Measurements from ENCODE around the gene WDR90. TPM values are rescaled to one million over a fixed set of nuclear protein-coding genes. Genes with fewer than 3 reads are reported as not detected.

Gene WDR90
- total and polyA plus RNA-seq, 2 of the 13 experiments (the other 11 are each of a cell fraction or from before 2014, with no cell fraction given) = 14.9 to 28.9 TPM

DNA sequence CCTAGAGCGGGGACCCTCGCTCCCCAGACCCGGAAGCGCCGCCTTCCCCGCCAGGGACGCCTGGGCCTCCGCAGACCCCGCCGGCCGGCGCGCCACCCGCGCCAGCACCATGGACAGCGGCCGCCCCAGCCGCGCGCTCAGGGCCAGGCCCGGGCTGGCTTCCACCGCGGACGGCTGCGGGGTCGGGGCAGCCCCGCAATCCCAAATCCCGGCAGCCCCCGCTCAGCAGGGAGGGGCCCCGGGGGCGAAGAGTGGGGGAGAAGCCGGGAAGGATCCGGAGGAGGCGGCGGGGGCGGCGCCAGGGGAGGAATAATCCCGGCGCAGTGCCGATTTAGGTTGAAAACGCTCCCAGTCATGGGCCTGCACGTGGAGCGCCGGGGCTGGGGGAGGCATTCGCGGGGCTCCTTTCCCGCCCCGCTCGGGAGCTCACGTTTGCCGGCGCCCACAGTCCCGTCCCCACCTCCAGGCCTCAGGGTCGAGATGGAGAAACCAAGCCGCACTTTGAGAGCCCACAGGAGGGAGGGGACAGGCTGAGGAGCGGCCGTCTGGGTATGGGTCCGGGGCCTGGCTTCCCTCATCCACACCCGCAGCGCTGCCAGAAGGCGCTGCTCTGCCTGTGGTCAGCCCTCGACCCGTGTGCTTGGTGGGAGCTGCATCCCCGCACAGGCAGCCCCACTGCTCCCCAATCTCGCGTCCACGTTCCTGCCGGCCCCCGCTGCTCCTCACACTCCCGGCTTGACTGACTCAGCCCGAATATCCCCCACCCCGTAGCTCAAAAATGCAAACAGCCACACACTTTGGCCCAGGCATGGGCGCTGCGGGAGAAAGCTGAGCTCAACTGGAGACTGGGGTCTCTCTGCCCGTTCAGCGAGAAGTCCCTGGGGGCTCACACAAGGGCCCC, 51.8 kb downstream of the WDR90 start (continued):
- TF ChIP-seq MYNN (CRISPR knock-in tag; IDR thresholded peaks at IDR 0.05; ENCODE audit: low read depth) = no peak
- TF ChIP-seq, protein P1, sequence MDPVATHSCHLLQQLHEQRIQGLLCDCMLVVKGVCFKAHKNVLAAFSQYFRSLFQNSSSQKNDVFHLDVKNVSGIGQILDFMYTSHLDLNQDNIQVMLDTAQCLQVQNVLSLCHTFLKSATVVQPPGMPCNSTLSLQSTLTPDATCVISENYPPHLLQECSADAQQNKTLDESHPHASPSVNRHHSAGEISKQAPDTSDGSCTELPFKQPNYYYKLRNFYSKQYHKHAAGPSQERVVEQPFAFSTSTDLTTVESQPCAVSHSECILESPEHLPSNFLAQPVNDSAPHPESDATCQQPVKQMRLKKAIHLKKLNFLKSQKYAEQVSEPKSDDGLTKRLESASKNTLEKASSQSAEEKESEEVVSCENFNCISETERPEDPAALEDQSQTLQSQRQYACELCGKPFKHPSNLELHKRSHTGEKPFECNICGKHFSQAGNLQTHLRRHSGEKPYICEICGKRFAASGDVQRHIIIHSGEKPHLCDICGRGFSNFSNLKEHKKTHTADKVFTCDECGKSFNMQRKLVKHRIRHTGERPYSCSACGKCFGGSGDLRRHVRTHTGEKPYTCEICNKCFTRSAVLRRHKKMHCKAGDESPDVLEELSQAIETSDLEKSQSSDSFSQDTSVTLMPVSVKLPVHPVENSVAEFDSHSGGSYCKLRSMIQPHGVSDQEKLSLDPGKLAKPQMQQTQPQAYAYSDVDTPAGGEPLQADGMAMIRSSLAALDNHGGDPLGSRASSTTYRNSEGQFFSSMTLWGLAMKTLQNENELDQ (CRISPR knock-in tag; IDR thresholded peaks at IDR 0.05; ENCODE audit: borderline replicate concordance) = no peak
- TF ChIP-seq ZNF230 (CRISPR knock-in tag; IDR thresholded peaks at IDR 0.05) = peak; percentile 80; the same call in 1 of the 2 replicates
- no peak for TF ChIP-seq PAX8 (CRISPR knock-in tag; IDR thresholded peaks at IDR 0.05; ENCODE audit: borderline replicate concordance)
- no peak for TF ChIP-seq ZKSCAN1 (IDR thresholded peaks at IDR 0.05; ENCODE audit: low read length)
- no peak for TF ChIP-seq ZNF510 (CRISPR knock-in tag; IDR thresholded peaks at IDR 0.05; ENCODE audit: low read depth)
- TF ChIP-seq, protein P2, sequence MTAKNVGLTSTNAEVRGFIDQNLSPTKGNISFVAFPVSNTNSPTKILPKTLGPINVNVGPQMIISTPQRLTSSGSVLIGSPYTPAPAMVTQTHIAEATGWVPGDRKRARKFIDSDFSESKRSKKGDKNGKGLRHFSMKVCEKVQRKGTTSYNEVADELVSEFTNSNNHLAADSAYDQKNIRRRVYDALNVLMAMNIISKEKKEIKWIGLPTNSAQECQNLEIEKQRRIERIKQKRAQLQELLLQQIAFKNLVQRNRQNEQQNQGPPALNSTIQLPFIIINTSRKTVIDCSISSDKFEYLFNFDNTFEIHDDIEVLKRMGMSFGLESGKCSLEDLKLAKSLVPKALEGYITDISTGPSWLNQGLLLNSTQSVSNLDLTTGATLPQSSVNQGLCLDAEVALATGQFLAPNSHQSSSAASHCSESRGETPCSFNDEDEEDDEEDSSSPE (CRISPR knock-in tag; IDR thresholded peaks at IDR 0.05) = no peak
- no peak for TF ChIP-seq ZBTB7A (CRISPR knock-in tag; IDR thresholded peaks at IDR 0.05)
- TF ChIP-seq FOSL1 (CRISPR knock-in tag; IDR thresholded peaks at IDR 0.05; ENCODE audit: borderline replicate concordance) = 0 out of 2 replicates have a peak, but pooled peaks have one; percentile 10
- TF ChIP-seq NFKBIZ (CRISPR knock-in tag; IDR thresholded peaks at IDR 0.05) = no peak
- TF ChIP-seq, protein P3, sequence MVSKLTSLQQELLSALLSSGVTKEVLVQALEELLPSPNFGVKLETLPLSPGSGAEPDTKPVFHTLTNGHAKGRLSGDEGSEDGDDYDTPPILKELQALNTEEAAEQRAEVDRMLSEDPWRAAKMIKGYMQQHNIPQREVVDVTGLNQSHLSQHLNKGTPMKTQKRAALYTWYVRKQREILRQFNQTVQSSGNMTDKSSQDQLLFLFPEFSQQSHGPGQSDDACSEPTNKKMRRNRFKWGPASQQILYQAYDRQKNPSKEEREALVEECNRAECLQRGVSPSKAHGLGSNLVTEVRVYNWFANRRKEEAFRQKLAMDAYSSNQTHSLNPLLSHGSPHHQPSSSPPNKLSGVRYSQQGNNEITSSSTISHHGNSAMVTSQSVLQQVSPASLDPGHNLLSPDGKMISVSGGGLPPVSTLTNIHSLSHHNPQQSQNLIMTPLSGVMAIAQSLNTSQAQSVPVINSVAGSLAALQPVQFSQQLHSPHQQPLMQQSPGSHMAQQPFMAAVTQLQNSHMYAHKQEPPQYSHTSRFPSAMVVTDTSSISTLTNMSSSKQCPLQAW (CRISPR knock-in tag; IDR thresholded peaks at IDR 0.05) = no peak
- no peak for TF ChIP-seq MEIS1 (CRISPR knock-in tag; IDR thresholded peaks at IDR 0.05; ENCODE audit: borderline replicate concordance)
- TF ChIP-seq ZNF747 (CRISPR knock-in tag; IDR thresholded peaks at IDR 0.05; ENCODE audit: borderline replicate concordance) = no peak
- TF ChIP-seq ATF3 (CRISPR knock-in tag; IDR thresholded peaks at IDR 0.05) = peak; percentile 21; the same call in 1 of the 2 replicates
- TF ChIP-seq REST (IDR thresholded peaks at IDR 0.05; ENCODE audit: borderline replicate concordance in 1 of 2, low read depth in 1 of 2, low read length in 2 of 2) = peak; percentile 97
- no peak for TF ChIP-seq MZF1 (CRISPR knock-in tag; IDR thresholded peaks at IDR 0.05; ENCODE audit: borderline replicate concordance)
- no peak for TF ChIP-seq SP2 (CRISPR knock-in tag; IDR thresholded peaks at IDR 0.05)
- 0 out of 2 replicates have a peak, but pooled peaks have one; percentile 66 for TF ChIP-seq ZNF589 (CRISPR knock-in tag; conservative IDR thresholded peaks at IDR 0.05)
- no peak; the same call in 1 of the 2 replicates for TF ChIP-seq IRF2 (CRISPR knock-in tag; IDR thresholded peaks at IDR 0.05)
